DMS 273 treated with DMSO at 0.1 percent for 48 hours (cell line): ENCODE results near the gene CWC25.
"Not testable (repeated sequence)": the region's sequence is repeated elsewhere in the genome, so short reads cannot be mapped to it uniquely, and the experiment has no call there.

Source experiments
- DNase-seq: peaks from one replicate; lab custom pipeline; 2025; lab: John Stamatoyannopoulos, UW

CWC25 gene

GRCh38 chr17:38852771-38853291 is 27.7 kb upstream of the CWC25 start:
- DNase-seq, result no peak

GRCh38 chr17:38851434-38851833 is 26.3 kb upstream of the CWC25 start:
- DNase-seq, result no peak

GRCh38 chr17:38850374-38850773 is 25.3 kb upstream of the CWC25 start:
- DNase-seq, result no peak

- DNase-seq, result no peak
Measured at GRCh38 chr17:38848939-38849605, 24.0 kb upstream of the CWC25 start.

GRCh38 chr17:38848557-38848891 is 23.4 kb upstream of the CWC25 start:
- DNase-seq, result no peak

- no peak for DNase-seq
Measured at GRCh38 chr17:38844261-38844757, 19.2 kb upstream of the CWC25 start.

- no peak for DNase-seq
Measured at GRCh38 chr17:38825762-38826247, 684 bp upstream of the CWC25 start.

- DNase-seq, result no peak
Measured at GRCh38 chr17:38815576-38816193, 9.4 kb downstream of the CWC25 start.

- DNase-seq, result no peak
Measured at GRCh38 chr17:38809828-38810227, 15.3 kb downstream of the CWC25 start.

- DNase-seq, result no peak
Measured at GRCh38 chr17:38800237-38800760, 24.8 kb downstream of the CWC25 start.

GRCh38 chr17:38799501-38800236 is 25.5 kb downstream of the CWC25 start, which contains the start of gene PIP4K2B:
Gene PIP4K2B (minus strand): TSS chr17:38799556. CDS start chr17:38799424, 132 bp downstream.
- peak; percentile 93 for DNase-seq

- DNase-seq, result no peak
Measured at GRCh38 chr17:38798614-38799500, 26.3 kb downstream of the CWC25 start.

- no peak for DNase-seq
Measured at GRCh38 chr17:38797828-38798227, 27.3 kb downstream of the CWC25 start.

- DNase-seq, result no peak
Measured at GRCh38 chr17:38797158-38797490, 28.0 kb downstream of the CWC25 start.

- DNase-seq, result no peak
Measured at GRCh38 chr17:38796451-38797157, 28.5 kb downstream of the CWC25 start.

GRCh38 chr17:38794221-38794620 is 30.9 kb downstream of the CWC25 start:
- DNase-seq, result no peak

GRCh38 chr17:38791162-38791561 is 34.0 kb downstream of the CWC25 start:
- no peak for DNase-seq

- not testable (repeated sequence) for DNase-seq
Measured at GRCh38 chr17:38790148-38790707, 34.9 kb downstream of the CWC25 start.

GRCh38 chr17:38789185-38789584 is 35.9 kb downstream of the CWC25 start:
- no peak for DNase-seq

- DNase-seq, result not testable (repeated sequence)
Measured at GRCh38 chr17:38787999-38788398, 37.1 kb downstream of the CWC25 start.
